ENCODE measurements around the gene PGLYRP2.
"Not testable (repeated sequence)": the region's sequence is repeated elsewhere in the genome, so short reads cannot be mapped to it uniquely, and the experiment has no call there.

The PGLYRP2 gene

DNA sequence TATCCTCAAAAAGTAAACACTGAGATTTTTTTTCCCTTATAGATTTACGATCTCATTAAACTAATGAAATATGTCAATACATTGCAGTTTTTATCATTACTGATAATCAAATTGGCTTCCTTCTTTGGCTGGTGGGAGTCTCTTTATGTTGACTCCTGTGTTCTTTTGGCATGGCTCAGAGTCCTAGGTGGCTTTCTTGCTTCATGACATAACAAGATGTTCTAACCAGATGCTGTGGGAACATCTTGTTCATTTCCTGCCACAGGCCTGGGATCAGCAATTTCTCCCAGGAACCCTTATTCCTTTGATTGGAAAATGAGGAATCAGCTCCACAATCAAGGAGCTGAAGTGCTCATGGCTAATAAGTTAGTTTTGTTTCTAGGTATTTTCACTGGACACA is 15.8 kb upstream of the PGLYRP2 start:
- H3K4me3 ChIP-seq (ENCODE audit: low read depth in 1 of 2, low read length in 2 of 2): no peak overlapping the region
- no peaks in the 10 kb centered on the region for H4K20me1 ChIP-seq (ENCODE audit: insufficient read depth, low read length)
- no peaks in the 10 kb centered on the region for H3K9me3 ChIP-seq (ENCODE audit: insufficient read depth, low read length, severe bottlenecking)
- H3K79me2 ChIP-seq (ENCODE audit: insufficient read depth, low read length): no peaks in the 10 kb centered on the region
- DNase-seq (no peak), ATAC-seq (ENCODE audit: insufficient read depth, low read depth) (no peak)
- no peaks in the 10 kb centered on the region for H3K27me3 ChIP-seq (ENCODE audit: insufficient read depth, low read length, poor library complexity)
- H3K4me2 ChIP-seq (ENCODE audit: insufficient read depth, low read length): no peak overlapping the region
- TF ChIP-seq, protein P1, sequence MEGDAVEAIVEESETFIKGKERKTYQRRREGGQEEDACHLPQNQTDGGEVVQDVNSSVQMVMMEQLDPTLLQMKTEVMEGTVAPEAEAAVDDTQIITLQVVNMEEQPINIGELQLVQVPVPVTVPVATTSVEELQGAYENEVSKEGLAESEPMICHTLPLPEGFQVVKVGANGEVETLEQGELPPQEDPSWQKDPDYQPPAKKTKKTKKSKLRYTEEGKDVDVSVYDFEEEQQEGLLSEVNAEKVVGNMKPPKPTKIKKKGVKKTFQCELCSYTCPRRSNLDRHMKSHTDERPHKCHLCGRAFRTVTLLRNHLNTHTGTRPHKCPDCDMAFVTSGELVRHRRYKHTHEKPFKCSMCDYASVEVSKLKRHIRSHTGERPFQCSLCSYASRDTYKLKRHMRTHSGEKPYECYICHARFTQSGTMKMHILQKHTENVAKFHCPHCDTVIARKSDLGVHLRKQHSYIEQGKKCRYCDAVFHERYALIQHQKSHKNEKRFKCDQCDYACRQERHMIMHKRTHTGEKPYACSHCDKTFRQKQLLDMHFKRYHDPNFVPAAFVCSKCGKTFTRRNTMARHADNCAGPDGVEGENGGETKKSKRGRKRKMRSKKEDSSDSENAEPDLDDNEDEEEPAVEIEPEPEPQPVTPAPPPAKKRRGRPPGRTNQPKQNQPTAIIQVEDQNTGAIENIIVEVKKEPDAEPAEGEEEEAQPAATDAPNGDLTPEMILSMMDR (IDR thresholded peaks at IDR 0.05; ENCODE audit: borderline replicate concordance, extremely low read depth, low read length, poor library complexity, severe bottlenecking): no peak
- TF ChIP-seq EZH2 (IDR thresholded peaks at IDR 0.05; ENCODE audit: borderline replicate concordance, low read depth, low read length, severe bottlenecking): no peak
- no peaks in the 10 kb centered on the region for H3K36me3 ChIP-seq (ENCODE audit: insufficient read depth, low read length)
- no peak overlapping the region for H3K27ac ChIP-seq (ENCODE audit: low read length)
- H3K4me1 ChIP-seq (ENCODE audit: insufficient read depth, low read length): no peaks in the 10 kb centered on the region
- H3K9ac ChIP-seq (ENCODE audit: low read depth, low read length): no peak overlapping the region
- H2AFZ ChIP-seq (ENCODE audit: low read depth, low read length): no peak overlapping the region

DNA sequence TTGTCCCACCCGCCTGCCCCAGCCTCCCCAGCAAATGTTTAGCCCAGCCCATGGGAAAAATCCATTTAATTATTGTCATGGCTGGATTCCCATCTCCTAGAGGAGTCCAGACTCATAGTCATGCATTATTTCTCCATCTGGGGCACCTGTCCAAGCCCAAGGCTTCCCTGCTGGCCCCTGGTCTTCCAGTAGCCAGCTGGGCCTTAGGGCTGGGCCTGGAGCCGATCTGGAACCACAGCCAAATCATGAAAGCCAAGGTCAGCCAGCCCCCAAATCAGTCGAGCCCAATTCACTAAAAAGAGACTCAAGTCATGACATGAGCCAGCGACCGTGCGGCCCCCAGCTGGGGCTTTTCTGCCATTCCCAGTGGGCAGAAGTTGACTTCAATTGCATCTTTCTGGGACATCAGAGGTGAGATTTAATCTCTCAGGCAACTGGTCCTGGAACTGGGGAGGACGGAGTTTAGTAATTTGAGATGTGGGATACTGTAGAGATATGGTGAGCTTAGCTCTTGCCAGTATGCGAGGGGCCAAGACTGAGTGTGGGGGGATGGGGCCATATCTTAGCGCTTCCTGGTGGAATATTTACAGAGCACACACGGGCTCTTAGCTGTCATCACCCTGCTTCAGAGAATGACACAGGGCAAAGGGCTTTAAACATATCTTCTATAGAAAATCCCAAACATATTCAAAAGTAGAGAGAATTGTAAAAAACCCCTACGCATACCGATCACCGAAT is 9.4 kb upstream of the PGLYRP2 start:
- Histone ChIP-seq H3K27ac (ENCODE audit: low read length) (no peak overlapping the region), H3K79me2 (ENCODE audit: insufficient read depth, low read length) (no peaks in the 10 kb centered on the region), H3K9me3 (ENCODE audit: insufficient read depth, low read length, severe bottlenecking) (no peaks in the 10 kb centered on the region), H2AFZ (ENCODE audit: low read depth, low read length) (no peak overlapping the region), H3K4me3 (ENCODE audit: low read depth in 1 of 2, low read length in 2 of 2) (no peak overlapping the region), H3K9ac (ENCODE audit: low read depth, low read length) (no peak overlapping the region), H3K27me3 (ENCODE audit: insufficient read depth, low read length, poor library complexity) (no peaks in the 10 kb centered on the region), H3K4me2 (ENCODE audit: insufficient read depth, low read length) (no peak overlapping the region), H3K36me3 (ENCODE audit: insufficient read depth, low read length) (no peaks in the 10 kb centered on the region), H4K20me1 (ENCODE audit: insufficient read depth, low read length) (no peaks in the 10 kb centered on the region), H3K4me1 (ENCODE audit: insufficient read depth, low read length) (no peaks in the 10 kb centered on the region)
- ATAC-seq (ENCODE audit: insufficient read depth, low read depth) (no peak), DNase-seq (no peak)
- TF ChIP-seq EZH2 (IDR thresholded peaks at IDR 0.05; ENCODE audit: borderline replicate concordance, low read depth, low read length, severe bottlenecking): no peak
- TF ChIP-seq, protein P1 (IDR thresholded peaks at IDR 0.05; ENCODE audit: borderline replicate concordance, extremely low read depth, low read length, poor library complexity, severe bottlenecking): no peak

DNA sequence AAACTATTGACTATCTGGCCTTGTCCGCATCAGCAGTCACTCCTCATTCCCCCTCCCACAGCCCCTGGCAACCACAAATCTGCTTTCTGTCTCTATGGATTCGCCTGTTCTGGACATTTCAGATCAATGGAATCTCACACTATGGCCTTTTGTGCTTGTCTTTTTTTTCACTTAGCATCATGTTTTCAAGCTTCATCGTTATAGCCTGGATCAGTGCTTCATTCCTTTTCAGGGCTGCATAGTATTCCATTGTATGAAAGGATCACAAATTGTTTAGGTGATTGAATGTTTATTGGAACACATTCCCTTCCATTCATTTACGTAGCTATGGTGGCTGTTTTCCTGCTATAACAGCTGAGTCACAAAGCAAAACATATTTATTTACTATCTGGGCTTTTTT is 7.7 kb upstream of the PGLYRP2 start:
- no peaks in the 10 kb centered on the region for H3K4me1 ChIP-seq (ENCODE audit: insufficient read depth, low read length)

DNA sequence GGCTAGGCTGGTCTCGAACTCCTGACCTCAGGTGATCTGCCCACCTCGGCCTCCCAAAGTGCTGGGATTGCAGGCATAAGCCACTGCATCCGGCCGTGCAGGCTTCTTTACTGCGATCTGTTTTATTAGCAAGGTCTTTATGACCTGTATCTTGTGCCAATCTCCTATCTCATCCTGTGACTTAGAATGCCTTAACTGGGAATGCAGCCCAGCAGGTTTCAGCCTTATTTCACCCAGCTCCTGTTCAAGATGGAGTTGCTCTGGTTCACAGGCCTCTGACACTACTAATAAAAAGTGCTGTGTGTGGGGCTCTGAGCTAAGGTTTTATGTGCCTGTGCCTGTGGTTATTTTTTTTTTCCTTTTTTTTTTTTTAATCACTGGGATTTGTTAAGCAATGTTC is 6.5 kb upstream of the PGLYRP2 start:
- H3K36me3 ChIP-seq (ENCODE audit: insufficient read depth, low read length); H3K9ac ChIP-seq (ENCODE audit: low read depth, low read length); DNase-seq; H3K4me2 ChIP-seq (ENCODE audit: insufficient read depth, low read length); H3K27ac ChIP-seq (ENCODE audit: low read length); H3K4me1 ChIP-seq (ENCODE audit: insufficient read depth, low read length); H3K9me3 ChIP-seq (ENCODE audit: insufficient read depth, low read length, severe bottlenecking); H3K4me3 ChIP-seq (ENCODE audit: low read depth in 1 of 2, low read length in 2 of 2); H2AFZ ChIP-seq (ENCODE audit: low read depth, low read length); H3K79me2 ChIP-seq (ENCODE audit: insufficient read depth, low read length); H3K27me3 ChIP-seq (ENCODE audit: insufficient read depth, low read length, poor library complexity); H4K20me1 ChIP-seq (ENCODE audit: insufficient read depth, low read length); ATAC-seq (ENCODE audit: insufficient read depth, low read depth): not testable (repeated sequence)

More for the DNA sequence above, 7.7 kb upstream of the PGLYRP2 start:
- H2AFZ ChIP-seq (ENCODE audit: low read depth, low read length): no peak overlapping the region
- no peaks in the 10 kb centered on the region for H3K36me3 ChIP-seq (ENCODE audit: insufficient read depth, low read length)
- H3K27me3 ChIP-seq (ENCODE audit: insufficient read depth, low read length, poor library complexity): no peaks in the 10 kb centered on the region
- no peak overlapping the region for H3K27ac ChIP-seq (ENCODE audit: low read length)
- no peak for TF ChIP-seq EZH2 (IDR thresholded peaks at IDR 0.05; ENCODE audit: borderline replicate concordance, low read depth, low read length, severe bottlenecking)
- H4K20me1 ChIP-seq (ENCODE audit: insufficient read depth, low read length): no peaks in the 10 kb centered on the region
- no peaks in the 10 kb centered on the region for H3K9me3 ChIP-seq (ENCODE audit: insufficient read depth, low read length, severe bottlenecking)
- H3K4me3 ChIP-seq (ENCODE audit: low read depth in 1 of 2, low read length in 2 of 2): no peak overlapping the region
- ATAC-seq (ENCODE audit: insufficient read depth, low read depth) (no peak), DNase-seq (no peak)
- H3K9ac ChIP-seq (ENCODE audit: low read depth, low read length): no peak overlapping the region
- no peaks in the 10 kb centered on the region for H3K79me2 ChIP-seq (ENCODE audit: insufficient read depth, low read length)
- no peak overlapping the region for H3K4me2 ChIP-seq (ENCODE audit: insufficient read depth, low read length)

DNA sequence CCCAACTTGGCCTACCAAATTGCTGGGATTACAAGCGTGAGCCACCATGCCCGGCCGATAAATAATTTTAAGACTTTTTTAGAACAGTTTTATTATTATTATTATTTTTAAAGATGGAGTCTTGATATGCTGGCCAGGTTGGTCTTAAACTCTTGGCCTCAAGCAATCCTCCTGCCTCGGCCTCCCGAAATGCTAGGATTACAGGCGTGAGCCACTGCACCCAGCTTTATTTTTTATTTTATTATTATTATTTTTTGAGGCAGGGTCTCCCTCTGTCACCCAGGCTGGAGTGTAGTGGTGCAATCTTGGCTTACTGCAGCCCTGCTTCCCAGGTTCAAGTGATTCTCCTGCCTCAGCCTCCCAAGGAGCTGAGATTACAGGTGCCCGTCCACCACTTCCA is 1.7 kb upstream of the PGLYRP2 start:
- not testable (repeated sequence) for H4K20me1 ChIP-seq (ENCODE audit: insufficient read depth, low read length); ATAC-seq (ENCODE audit: insufficient read depth, low read depth); H3K4me3 ChIP-seq (ENCODE audit: low read depth in 1 of 2, low read length in 2 of 2); DNase-seq; H3K4me1 ChIP-seq (ENCODE audit: insufficient read depth, low read length); H3K27ac ChIP-seq (ENCODE audit: low read length); H3K9me3 ChIP-seq (ENCODE audit: insufficient read depth, low read length, severe bottlenecking); H2AFZ ChIP-seq (ENCODE audit: low read depth, low read length); H3K4me2 ChIP-seq (ENCODE audit: insufficient read depth, low read length); H3K79me2 ChIP-seq (ENCODE audit: insufficient read depth, low read length); H3K27me3 ChIP-seq (ENCODE audit: insufficient read depth, low read length, poor library complexity); H3K36me3 ChIP-seq (ENCODE audit: insufficient read depth, low read length); H3K9ac ChIP-seq (ENCODE audit: low read depth, low read length)
